A549 (cell line): Measurements from ENCODE around the gene MYPOP. TPM values are rescaled to one million over a fixed set of nuclear protein-coding genes. Genes with fewer than 3 reads are reported as not detected.

Experiments used
- ATAC-seq, 2 experiments: fragments of 200-7000 bp in 1 of 2; fragments of >200 bp in 1 of 2; cut with Nextera tagmentation in 1 of 2; cut with Tn5 transposase in 1 of 2; 3 replicates each; pipeline versions ENCODE4 v1.8.0 to v1.9.1; 2018 to 2020; ENCODE audit warnings: mild to moderate bottlenecking in 1 of 2, moderate library complexity in 1 of 2
- CTCF ChIA-PET: fragments of 300-600 bp; sonication (Branson Sonifier 250); formaldehyde crosslinking; extraction: SDS; loops from one replicate; lab custom pipeline; 2021; ENCODE audit warnings: antibody characterized with exemption, inconsistent platforms; lab: Yijun Ruan, JAX
- POLR2A ChIA-PET: fragments of 350-600 bp; formaldehyde crosslinking; extraction: SDS; loops from one replicate; lab custom pipeline; 2021; ENCODE audit warnings: antibody characterized with exemption, inconsistent platforms; lab: Yijun Ruan, JAX
- DNase-seq, 2 experiments: peaks; one replicate each; pipeline versions ENCODE4 v3.0.0 to v3.0.0-alpha.2; 2011 to 2016; ENCODE audit warnings: low read depth in 1 of 2, low spot score in 1 of 2
- FAIRE-seq: peaks from 2 replicates; lab custom pipeline; 2011; peaks lifted over from hg19 to GRCh38; lab: Jason Lieb, UNC
- H3K27ac ChIP-seq, 2 experiments: fragments of >200 bp; sonication (Bioruptor Twin); formaldehyde crosslinking; 3 replicates each; pipeline ENCODE4 v1.5.1; 2016 to 2017
- H3K4me1 ChIP-seq: fragments of >200 bp; sonication (Bioruptor Twin); formaldehyde crosslinking; 3 replicates; pipeline ENCODE4 v1.6.1; 2016
- H3K4me2 ChIP-seq: fragments of >200 bp; sonication (Bioruptor Twin); formaldehyde crosslinking; 3 replicates; pipeline ENCODE4 v1.6.1; 2016
- H3K4me3 ChIP-seq: fragments of >200 bp; sonication (Bioruptor Twin); formaldehyde crosslinking; 3 replicates; pipeline ENCODE4 v1.5.1; 2016
- H3K9me3 ChIP-seq: fragments of >200 bp; sonication (Bioruptor Twin); formaldehyde crosslinking; 3 replicates; pipeline ENCODE4 v1.6.1; 2016
- CBX2 ChIP-seq: fragments of 200-600 bp; sonication (generic); IDR thresholded peaks from 2 replicates; pipeline ENCODE4 v1.6.1; 2016; ENCODE audit warnings: low read depth, mild to moderate bottlenecking, borderline replicate concordance
- EHMT2 ChIP-seq: fragments of 200-600 bp; sonication (generic); IDR thresholded peaks from 2 replicates; pipeline ENCODE4 v1.6.1; 2016; ENCODE audit warnings: antibody characterized with exemption, low read depth, mild to moderate bottlenecking, moderate library complexity
- FOSL2 ChIP-seq, 2 experiments: fragments of 450-650 bp in 1 of 2; fragments of >200 bp in 1 of 2; sonication (Bioruptor Twin) in 1 of 2; formaldehyde crosslinking; IDR thresholded peaks; 2 replicates each; pipeline versions ENCODE4 v1.5.0 to v1.6.1; 2016 to 2020; ENCODE audit warnings: mild to moderate bottlenecking in 1 of 2, moderate library complexity in 1 of 2
- GATA3 ChIP-seq: IDR thresholded peaks from 2 replicates; pipeline ENCODE4 v1.6.1; 2012; ENCODE audit warnings: borderline replicate concordance
- JUNB ChIP-seq: fragments of >200 bp; sonication (Bioruptor Twin); formaldehyde crosslinking; IDR thresholded peaks from 2 replicates; pipeline ENCODE4 v1.6.1; 2016
- KDM5A ChIP-seq: fragments of 200-600 bp; sonication (generic); IDR thresholded peaks from 2 replicates; pipeline ENCODE4 v1.6.1; 2016; ENCODE audit warnings: antibody characterized with exemption, mild to moderate bottlenecking
- MAZ ChIP-seq: fragments of 150-350 bp; IDR thresholded peaks from 2 replicates; pipeline ENCODE4 v1.6.1; 2014; ENCODE audit warnings: antibody characterized with exemption, low read depth, low read length, borderline replicate concordance
- NFE2L2 ChIP-seq: fragments of 150-350 bp; conservative IDR thresholded peaks from 2 replicates; pipeline ENCODE4 v1.6.1; 2014; ENCODE audit warnings: low read length
- POLR2AphosphoS2 ChIP-seq: conservative IDR thresholded peaks from 2 replicates; pipeline ENCODE4 v1.6.1; 2012; ENCODE audit warnings: low read length, improper control_type of control experiment, inconsistent platforms
- RAD21 ChIP-seq, 2 experiments: fragments of >200 bp in 1 of 2; sonication (Bioruptor Twin) in 1 of 2; formaldehyde crosslinking in 1 of 2; IDR thresholded peaks in 1 of 2; conservative IDR thresholded peaks in 1 of 2; 2 replicates in 1 of 2; 3 replicates in 1 of 2; pipeline ENCODE4 v1.6.1; 2012 to 2018; ENCODE audit warnings: inconsistent platforms in 1 of 2
- RCOR1 ChIP-seq: fragments of 150-350 bp; IDR thresholded peaks from 2 replicates; pipeline ENCODE4 v1.6.1; 2014; ENCODE audit warnings: antibody characterized with exemption, low read length, low read depth
- RFX5 ChIP-seq: fragments of 450-650 bp; IDR thresholded peaks from 2 replicates; pipeline ENCODE4 v1.7.1; 2014; ENCODE audit warnings: antibody characterized with exemption, mild to moderate bottlenecking, moderate library complexity
- RNF2 ChIP-seq: fragments of 200-600 bp; sonication (generic); IDR thresholded peaks from 2 replicates; pipeline ENCODE4 v1.6.1; 2016; ENCODE audit warnings: low read depth, mild to moderate bottlenecking, antibody characterized with exemption, moderate library complexity, borderline replicate concordance
- SREBF2 ChIP-seq: fragments of 450-650 bp; IDR thresholded peaks from 2 replicates; pipeline ENCODE4 v1.6.1; 2014; ENCODE audit warnings: mild to moderate bottlenecking, moderate library complexity
- TP53 ChIP-seq: fragments of 250-450 bp; sonication (Bioruptor Pico); IDR thresholded peaks from 2 replicates; pipeline ENCODE4 v1.5.0; 2021; ENCODE audit warnings: mild to moderate bottlenecking, moderate library complexity
- WGBS: methylation state at CpG from one replicate; pipeline ENCODE4 v1.1.6; 2017; ENCODE audit errors: missing lambda C conversion rate; 5-methylcytosine and 5-hydroxymethylcytosine counted together
- polyA plus RNA-seq, 4 experiments: library from polyadenylated mRNA; depleted of rRNA in 3 of 4; stranded (reverse); fragments of >200 nt; fragmentation: RNase III in 1 of 4; extraction: RNeasy Plus Mini Kit Qiagen cat#74134 plus additional on column Dnase treatment in 1 of 4; gene quantifications; 2 replicates in 3 of 4; 3 replicates in 1 of 4; pipeline ENCODE4 v1.2.3, GENCODE V29; 2011 to 2017
- TF ChIP-seq, protein P1 (sequence below): fragments of >200 bp; sonication (Bioruptor Twin); formaldehyde crosslinking; IDR thresholded peaks from 3 replicates; pipeline ENCODE4 v1.6.1; 2016
- TF ChIP-seq, protein P2 (sequence below): IDR thresholded peaks from 2 replicates; pipeline ENCODE4 v1.6.1; 2012
- TF ChIP-seq, protein P3 (sequence below): fragments of 150-350 bp; IDR thresholded peaks from 2 replicates; pipeline ENCODE4 v1.6.1; 2014; ENCODE audit warnings: low read depth, mild to moderate bottlenecking, low read length
- TF ChIP-seq, protein P4 (sequence below): fragments of 250-450 bp; sonication (Bioruptor Pico); IDR thresholded peaks from 2 replicates; pipeline ENCODE4 v1.5.0; 2020; ENCODE audit warnings: low read depth, mild to moderate bottlenecking, moderate library complexity
- TF ChIP-seq, protein P5 (sequence below): fragments of 200-600 bp; sonication (generic); IDR thresholded peaks from 2 replicates; pipeline ENCODE4 v1.6.1; 2016; ENCODE audit warnings: antibody characterized with exemption, mild to moderate bottlenecking, moderate library complexity

The MYPOP gene
- polyA plus RNA-seq, 2 of the 4 experiments (the other 2 are of a cell fraction): 2.1 to 10.5 TPM

DNA sequence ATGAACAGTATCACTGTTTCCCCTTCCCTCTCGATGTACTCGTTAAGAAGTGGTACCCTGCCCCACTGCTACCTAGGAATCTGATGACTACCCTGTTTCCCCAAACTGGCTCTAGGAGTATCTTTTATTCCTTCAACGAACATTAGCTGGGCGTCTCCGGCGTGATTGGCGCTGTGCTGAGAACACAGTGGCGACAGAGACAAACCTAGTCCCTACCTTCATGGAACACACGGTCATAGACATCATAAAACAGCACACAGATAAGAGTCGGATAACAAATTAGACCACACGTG, 40.2 kb downstream of the MYPOP start:
- ATAC-seq (no peak), FAIRE-seq (peak; percentile 63), DNase-seq (no peak)
- WGBS: under 1% methylated on average over 11 of the region's 11 CpGs
- H3K4me3 ChIP-seq: peak overlapping the region; percentile 71
- POLR2A ChIA-PET: interaction anchor here (0.5 to 2.7 kb wide), 3 partner anchors 23 to 438 kb away, joined by 3 to 30 read pairs (median 5); partner anchors contain the start of gene IRF2BP1
- H3K9me3 ChIP-seq: no peaks in the 10 kb centered on the region
- no peak for TF ChIP-seq CBX2
- TF ChIP-seq TP53 (CRISPR knock-in tag): no peak
- TF ChIP-seq RNF2: no peak
- TF ChIP-seq EHMT2: no peak
- TF ChIP-seq SREBF2: no peak
- no peak for TF ChIP-seq RFX5
- TF ChIP-seq, protein P1, sequence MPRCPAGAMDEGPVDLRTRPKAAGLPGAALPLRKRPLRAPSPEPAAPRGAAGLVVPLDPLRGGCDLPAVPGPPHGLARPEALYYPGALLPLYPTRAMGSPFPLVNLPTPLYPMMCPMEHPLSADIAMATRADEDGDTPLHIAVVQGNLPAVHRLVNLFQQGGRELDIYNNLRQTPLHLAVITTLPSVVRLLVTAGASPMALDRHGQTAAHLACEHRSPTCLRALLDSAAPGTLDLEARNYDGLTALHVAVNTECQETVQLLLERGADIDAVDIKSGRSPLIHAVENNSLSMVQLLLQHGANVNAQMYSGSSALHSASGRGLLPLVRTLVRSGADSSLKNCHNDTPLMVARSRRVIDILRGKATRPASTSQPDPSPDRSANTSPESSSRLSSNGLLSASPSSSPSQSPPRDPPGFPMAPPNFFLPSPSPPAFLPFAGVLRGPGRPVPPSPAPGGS: no peak
- no peak for TF ChIP-seq JUNB
- TF ChIP-seq GATA3: no peak
- TF ChIP-seq RAD21 (conservative IDR thresholded peaks at IDR 0.05 in 1 of 2, IDR thresholded peaks at IDR 0.05 in 1 of 2): no peak
- TF ChIP-seq, protein P2, sequence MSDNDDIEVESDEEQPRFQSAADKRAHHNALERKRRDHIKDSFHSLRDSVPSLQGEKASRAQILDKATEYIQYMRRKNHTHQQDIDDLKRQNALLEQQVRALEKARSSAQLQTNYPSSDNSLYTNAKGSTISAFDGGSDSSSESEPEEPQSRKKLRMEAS: no peak
- TF ChIP-seq, protein P3, sequence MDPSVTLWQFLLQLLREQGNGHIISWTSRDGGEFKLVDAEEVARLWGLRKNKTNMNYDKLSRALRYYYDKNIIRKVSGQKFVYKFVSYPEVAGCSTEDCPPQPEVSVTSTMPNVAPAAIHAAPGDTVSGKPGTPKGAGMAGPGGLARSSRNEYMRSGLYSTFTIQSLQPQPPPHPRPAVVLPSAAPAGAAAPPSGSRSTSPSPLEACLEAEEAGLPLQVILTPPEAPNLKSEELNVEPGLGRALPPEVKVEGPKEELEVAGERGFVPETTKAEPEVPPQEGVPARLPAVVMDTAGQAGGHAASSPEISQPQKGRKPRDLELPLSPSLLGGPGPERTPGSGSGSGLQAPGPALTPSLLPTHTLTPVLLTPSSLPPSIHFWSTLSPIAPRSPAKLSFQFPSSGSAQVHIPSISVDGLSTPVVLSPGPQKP: no peak
- TF ChIP-seq RCOR1: no peak
- TF ChIP-seq FOSL2 (IDR thresholded peaks at IDR 0.05): no peak
- TF ChIP-seq FOSL2 (CRISPR knock-in tag; IDR thresholded peaks at IDR 0.05): no peak
- TF ChIP-seq POLR2AphosphoS2: no peak
- TF ChIP-seq MAZ: no peak
- TF ChIP-seq, protein P4, sequence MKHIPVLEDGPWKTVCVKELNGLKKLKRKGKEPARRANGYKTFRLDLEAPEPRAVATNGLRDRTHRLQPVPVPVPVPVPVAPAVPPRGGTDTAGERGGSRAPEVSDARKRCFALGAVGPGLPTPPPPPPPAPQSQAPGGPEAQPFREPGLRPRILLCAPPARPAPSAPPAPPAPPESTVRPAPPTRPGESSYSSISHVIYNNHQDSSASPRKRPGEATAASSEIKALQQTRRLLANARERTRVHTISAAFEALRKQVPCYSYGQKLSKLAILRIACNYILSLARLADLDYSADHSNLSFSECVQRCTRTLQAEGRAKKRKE (CRISPR knock-in tag): no peak
- TF ChIP-seq KDM5A: no peak
- TF ChIP-seq, protein P5, sequence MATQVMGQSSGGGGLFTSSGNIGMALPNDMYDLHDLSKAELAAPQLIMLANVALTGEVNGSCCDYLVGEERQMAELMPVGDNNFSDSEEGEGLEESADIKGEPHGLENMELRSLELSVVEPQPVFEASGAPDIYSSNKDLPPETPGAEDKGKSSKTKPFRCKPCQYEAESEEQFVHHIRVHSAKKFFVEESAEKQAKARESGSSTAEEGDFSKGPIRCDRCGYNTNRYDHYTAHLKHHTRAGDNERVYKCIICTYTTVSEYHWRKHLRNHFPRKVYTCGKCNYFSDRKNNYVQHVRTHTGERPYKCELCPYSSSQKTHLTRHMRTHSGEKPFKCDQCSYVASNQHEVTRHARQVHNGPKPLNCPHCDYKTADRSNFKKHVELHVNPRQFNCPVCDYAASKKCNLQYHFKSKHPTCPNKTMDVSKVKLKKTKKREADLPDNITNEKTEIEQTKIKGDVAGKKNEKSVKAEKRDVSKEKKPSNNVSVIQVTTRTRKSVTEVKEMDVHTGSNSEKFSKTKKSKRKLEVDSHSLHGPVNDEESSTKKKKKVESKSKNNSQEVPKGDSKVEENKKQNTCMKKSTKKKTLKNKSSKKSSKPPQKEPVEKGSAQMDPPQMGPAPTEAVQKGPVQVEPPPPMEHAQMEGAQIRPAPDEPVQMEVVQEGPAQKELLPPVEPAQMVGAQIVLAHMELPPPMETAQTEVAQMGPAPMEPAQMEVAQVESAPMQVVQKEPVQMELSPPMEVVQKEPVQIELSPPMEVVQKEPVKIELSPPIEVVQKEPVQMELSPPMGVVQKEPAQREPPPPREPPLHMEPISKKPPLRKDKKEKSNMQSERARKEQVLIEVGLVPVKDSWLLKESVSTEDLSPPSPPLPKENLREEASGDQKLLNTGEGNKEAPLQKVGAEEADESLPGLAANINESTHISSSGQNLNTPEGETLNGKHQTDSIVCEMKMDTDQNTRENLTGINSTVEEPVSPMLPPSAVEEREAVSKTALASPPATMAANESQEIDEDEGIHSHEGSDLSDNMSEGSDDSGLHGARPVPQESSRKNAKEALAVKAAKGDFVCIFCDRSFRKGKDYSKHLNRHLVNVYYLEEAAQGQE: no peak
- TF ChIP-seq NFE2L2: no peak
- CTCF ChIA-PET: interaction anchor here (1.0 to 16.0 kb wide), 4 partner anchors 13 to 148 kb away, joined by 3 to 315 read pairs (median 116); partner anchors contain the start of gene IRF2BP1
- peak overlapping the region; percentile 88 for H3K27ac ChIP-seq
- H3K4me2 ChIP-seq: peak overlapping the region; percentile 73
- H3K4me1 ChIP-seq: peaks cover 25% of the 10 kb centered on the region
